HL-60 (cell line): ENCODE measurements around the gene POSTN.

Experiments used
- DNase-seq, 2 experiments: peaks; one replicate each; pipeline ENCODE4 v3.0.0-alpha.2; 2010 to 2020; ENCODE audit warnings: low read depth in 1 of 2, low spot score in 1 of 2
- H3K27ac ChIP-seq: fragments of 250-450 bp; sonication (Bioruptor Pico); replicated peaks from 2 replicates; pipeline ENCODE4 v1.5.1; 2020; ENCODE audit warnings: mild to moderate bottlenecking, moderate library complexity
- H3K27me3 ChIP-seq: fragments of 250-450 bp; sonication (Bioruptor Pico); 2 replicates; pipeline ENCODE4 v1.5.1; 2021; ENCODE audit warnings: mild to moderate bottlenecking, moderate library complexity; ENCODE audit not compliant: insufficient read depth, poor library complexity, severe bottlenecking
- H3K4me3 ChIP-seq: replicated peaks from 2 replicates; pipeline ENCODE4 v1.5.1; 2011; ENCODE audit warnings: mild to moderate bottlenecking, control low read depth, low read length; ENCODE audit not compliant: insufficient read depth
- GABPA ChIP-seq: IDR thresholded peaks from 2 replicates; pipeline ENCODE4 v1.6.1; 2012; ENCODE audit warnings: low read depth
- POLR2AphosphoS5 ChIP-seq: IDR thresholded peaks from 2 replicates; pipeline ENCODE4 v1.6.1; 2012; ENCODE audit warnings: low read depth
- SPI1 ChIP-seq: IDR thresholded peaks from 2 replicates; pipeline ENCODE4 v1.6.1; 2012; ENCODE audit warnings: low read depth, mild to moderate bottlenecking, borderline replicate concordance
- TF ChIP-seq, protein P1 (sequence below): IDR thresholded peaks from 2 replicates; pipeline ENCODE4 v1.6.1; 2012; ENCODE audit warnings: low read depth; ENCODE audit not compliant: insufficient replicate concordance
- TF ChIP-seq, protein P2 (sequence below): IDR thresholded peaks from one replicate; pipeline ENCODE4 v1.5.1; 2011; ENCODE audit warnings: low read length, control low read depth, inconsistent platforms; ENCODE audit not compliant: insufficient read depth

POSTN gene

DNA sequence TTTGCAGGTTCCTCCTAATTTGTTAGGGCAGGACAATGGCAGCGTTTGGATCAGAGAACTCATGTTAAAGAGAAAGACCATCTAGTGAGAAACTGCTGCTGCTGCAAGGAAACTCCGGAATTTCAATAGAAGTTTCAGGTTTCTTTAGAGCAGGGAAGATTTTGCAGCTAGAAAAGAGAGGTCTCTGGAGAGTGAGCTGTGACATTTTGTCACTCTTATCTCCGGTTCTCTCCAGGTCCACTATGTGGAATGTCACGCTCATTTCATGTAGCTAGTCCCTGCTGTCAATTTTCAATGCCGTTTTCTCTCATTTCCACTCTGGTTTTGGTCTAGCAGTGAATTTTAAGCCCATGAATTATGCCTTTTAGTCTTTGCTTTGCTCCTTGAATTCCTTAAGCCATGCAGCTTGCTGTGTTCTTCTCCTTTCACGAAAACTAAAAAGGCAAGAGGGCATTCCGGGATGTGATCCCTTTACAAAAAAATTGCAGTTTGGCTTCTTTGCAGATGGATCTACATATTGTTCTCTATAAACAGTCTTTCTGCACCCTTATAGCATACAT, 46.7 kb upstream of the POSTN start:
- no peak overlapping the region for H3K4me3 ChIP-seq
- no peak for DNase-seq
- no peak overlapping the region for H3K27ac ChIP-seq
- TF ChIP-seq, protein P1, sequence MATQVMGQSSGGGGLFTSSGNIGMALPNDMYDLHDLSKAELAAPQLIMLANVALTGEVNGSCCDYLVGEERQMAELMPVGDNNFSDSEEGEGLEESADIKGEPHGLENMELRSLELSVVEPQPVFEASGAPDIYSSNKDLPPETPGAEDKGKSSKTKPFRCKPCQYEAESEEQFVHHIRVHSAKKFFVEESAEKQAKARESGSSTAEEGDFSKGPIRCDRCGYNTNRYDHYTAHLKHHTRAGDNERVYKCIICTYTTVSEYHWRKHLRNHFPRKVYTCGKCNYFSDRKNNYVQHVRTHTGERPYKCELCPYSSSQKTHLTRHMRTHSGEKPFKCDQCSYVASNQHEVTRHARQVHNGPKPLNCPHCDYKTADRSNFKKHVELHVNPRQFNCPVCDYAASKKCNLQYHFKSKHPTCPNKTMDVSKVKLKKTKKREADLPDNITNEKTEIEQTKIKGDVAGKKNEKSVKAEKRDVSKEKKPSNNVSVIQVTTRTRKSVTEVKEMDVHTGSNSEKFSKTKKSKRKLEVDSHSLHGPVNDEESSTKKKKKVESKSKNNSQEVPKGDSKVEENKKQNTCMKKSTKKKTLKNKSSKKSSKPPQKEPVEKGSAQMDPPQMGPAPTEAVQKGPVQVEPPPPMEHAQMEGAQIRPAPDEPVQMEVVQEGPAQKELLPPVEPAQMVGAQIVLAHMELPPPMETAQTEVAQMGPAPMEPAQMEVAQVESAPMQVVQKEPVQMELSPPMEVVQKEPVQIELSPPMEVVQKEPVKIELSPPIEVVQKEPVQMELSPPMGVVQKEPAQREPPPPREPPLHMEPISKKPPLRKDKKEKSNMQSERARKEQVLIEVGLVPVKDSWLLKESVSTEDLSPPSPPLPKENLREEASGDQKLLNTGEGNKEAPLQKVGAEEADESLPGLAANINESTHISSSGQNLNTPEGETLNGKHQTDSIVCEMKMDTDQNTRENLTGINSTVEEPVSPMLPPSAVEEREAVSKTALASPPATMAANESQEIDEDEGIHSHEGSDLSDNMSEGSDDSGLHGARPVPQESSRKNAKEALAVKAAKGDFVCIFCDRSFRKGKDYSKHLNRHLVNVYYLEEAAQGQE = no peak
- TF ChIP-seq SPI1 (no peak), GABPA (no peak), POLR2AphosphoS5 (no peak)
- TF ChIP-seq, protein P2, sequence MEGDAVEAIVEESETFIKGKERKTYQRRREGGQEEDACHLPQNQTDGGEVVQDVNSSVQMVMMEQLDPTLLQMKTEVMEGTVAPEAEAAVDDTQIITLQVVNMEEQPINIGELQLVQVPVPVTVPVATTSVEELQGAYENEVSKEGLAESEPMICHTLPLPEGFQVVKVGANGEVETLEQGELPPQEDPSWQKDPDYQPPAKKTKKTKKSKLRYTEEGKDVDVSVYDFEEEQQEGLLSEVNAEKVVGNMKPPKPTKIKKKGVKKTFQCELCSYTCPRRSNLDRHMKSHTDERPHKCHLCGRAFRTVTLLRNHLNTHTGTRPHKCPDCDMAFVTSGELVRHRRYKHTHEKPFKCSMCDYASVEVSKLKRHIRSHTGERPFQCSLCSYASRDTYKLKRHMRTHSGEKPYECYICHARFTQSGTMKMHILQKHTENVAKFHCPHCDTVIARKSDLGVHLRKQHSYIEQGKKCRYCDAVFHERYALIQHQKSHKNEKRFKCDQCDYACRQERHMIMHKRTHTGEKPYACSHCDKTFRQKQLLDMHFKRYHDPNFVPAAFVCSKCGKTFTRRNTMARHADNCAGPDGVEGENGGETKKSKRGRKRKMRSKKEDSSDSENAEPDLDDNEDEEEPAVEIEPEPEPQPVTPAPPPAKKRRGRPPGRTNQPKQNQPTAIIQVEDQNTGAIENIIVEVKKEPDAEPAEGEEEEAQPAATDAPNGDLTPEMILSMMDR = no peak
- H3K27me3 ChIP-seq = no peaks in the 10 kb centered on the region

DNA sequence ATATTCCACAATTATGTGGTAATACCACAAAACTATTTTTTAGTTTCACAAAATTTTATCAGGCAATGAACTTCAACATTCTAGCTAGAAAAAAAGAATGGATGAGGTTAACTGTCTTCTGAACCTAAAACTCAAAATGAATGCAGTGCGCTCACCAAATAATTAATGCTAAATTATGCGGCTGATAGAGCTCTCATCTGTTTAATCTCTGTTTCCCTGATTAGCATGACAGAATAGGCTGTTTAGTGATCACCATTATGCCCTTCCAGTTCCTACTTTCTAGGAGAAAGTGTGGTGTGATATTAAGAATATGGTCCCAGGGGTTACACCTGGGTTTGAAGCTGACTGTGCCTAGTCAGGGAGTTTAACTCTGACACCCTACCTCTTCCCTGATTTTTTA, 42.8 kb upstream of the POSTN start:
- TF ChIP-seq SPI1 = no peak
- TF ChIP-seq, protein P1 = no peak
- no peak for TF ChIP-seq POLR2AphosphoS5
- no peak for TF ChIP-seq GABPA
- TF ChIP-seq, protein P2 = no peak
- no peaks in the 10 kb centered on the region for H3K27me3 ChIP-seq
- no peak overlapping the region for H3K27ac ChIP-seq
- no peak overlapping the region for H3K4me3 ChIP-seq
- DNase-seq = no peak

DNA sequence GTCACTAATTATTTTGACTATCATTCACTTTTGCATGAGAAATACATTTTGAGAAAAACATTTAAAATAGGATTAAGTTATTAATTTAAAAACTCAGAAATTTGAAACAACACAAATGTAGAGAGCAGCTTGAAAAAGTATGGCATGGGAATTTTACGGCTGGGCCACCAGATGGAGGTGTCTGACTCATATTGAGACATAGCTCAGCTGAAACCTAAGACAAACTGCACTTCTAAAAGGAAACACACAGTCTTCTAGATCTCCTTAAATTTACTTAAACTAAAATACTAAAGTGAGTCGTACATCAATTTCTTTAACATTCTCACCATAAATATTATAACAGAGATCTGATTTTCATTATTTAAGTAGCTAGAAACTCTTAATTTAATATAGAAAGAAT, 41.9 kb upstream of the POSTN start:
- no peaks in the 10 kb centered on the region for H3K27me3 ChIP-seq

More for the DNA sequence above, 41.9 kb upstream of the POSTN start:
- TF ChIP-seq, protein P2 = no peak
- no peak for TF ChIP-seq POLR2AphosphoS5
- TF ChIP-seq GABPA = no peak
- H3K4me3 ChIP-seq = no peak overlapping the region
- no peak overlapping the region for H3K27ac ChIP-seq
- DNase-seq = no peak
